ENCODE measurements around the gene LCE1F. TPM values are rescaled to one million over a fixed set of nuclear protein-coding genes. Genes with fewer than 3 reads are reported as not detected.

The LCE1F gene
- not detected in 2 replicates for total RNA-seq

GRCh38 chr1:152774875-152775274 lies at the start of gene LCE1F:
LCE1F (plus strand) TSS chr1:152775140; CDS start chr1:152776372, 1,232 bp downstream.
- TF ChIP-seq, protein P1, sequence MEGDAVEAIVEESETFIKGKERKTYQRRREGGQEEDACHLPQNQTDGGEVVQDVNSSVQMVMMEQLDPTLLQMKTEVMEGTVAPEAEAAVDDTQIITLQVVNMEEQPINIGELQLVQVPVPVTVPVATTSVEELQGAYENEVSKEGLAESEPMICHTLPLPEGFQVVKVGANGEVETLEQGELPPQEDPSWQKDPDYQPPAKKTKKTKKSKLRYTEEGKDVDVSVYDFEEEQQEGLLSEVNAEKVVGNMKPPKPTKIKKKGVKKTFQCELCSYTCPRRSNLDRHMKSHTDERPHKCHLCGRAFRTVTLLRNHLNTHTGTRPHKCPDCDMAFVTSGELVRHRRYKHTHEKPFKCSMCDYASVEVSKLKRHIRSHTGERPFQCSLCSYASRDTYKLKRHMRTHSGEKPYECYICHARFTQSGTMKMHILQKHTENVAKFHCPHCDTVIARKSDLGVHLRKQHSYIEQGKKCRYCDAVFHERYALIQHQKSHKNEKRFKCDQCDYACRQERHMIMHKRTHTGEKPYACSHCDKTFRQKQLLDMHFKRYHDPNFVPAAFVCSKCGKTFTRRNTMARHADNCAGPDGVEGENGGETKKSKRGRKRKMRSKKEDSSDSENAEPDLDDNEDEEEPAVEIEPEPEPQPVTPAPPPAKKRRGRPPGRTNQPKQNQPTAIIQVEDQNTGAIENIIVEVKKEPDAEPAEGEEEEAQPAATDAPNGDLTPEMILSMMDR (IDR thresholded peaks at IDR 0.05; ENCODE audit: insufficient read depth, low read length, severe bottlenecking): peak; percentile 47
- DNase-seq (ENCODE audit: low read depth) (peak; percentile 71), FAIRE-seq (no peak)
- Histone ChIP-seq H3K4me3 (ENCODE audit: low read depth, low read length) (no peak within 1 kb of the TSS), H3K27me3 (ENCODE audit: control insufficient read depth, insufficient read depth, low read length) (no peaks in the 10 kb centered on the region), H3K36me3 (ENCODE audit: control insufficient read depth, insufficient read depth, low read length) (no peaks in the 10 kb centered on the region)

DNA sequence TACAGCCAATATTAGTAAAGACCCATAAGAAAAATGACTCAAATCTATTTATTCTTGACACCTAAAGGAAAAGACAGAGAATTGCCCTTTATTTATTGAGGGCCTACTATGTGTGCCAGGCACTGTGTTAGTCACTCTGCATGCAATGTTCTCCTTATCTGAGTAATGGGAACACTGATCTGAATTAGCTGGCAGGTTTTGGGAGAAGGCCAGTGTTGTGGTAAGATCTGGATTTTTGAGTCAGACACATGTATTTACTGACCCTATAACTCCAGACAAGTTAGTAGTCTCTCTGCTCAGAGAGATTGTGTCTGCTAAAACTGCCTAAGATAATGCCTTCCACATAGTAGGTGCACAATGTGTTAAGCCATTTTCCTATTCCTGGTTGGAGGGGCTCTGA lies 49.7 kb upstream of the LCE1F start:
- FAIRE-seq: no peak
- Histone ChIP-seq H3K4me3 (ENCODE audit: low read depth, low read length) (no peak overlapping the region), H3K27me3 (ENCODE audit: control insufficient read depth, insufficient read depth, low read length) (no peaks in the 10 kb centered on the region), H3K36me3 (ENCODE audit: control insufficient read depth, insufficient read depth, low read length) (no peaks in the 10 kb centered on the region)
- TF ChIP-seq, protein P1 (IDR thresholded peaks at IDR 0.05; ENCODE audit: insufficient read depth, low read length, severe bottlenecking): no peak
- DNase-seq (ENCODE audit: low read depth): peak; percentile 36

- TF ChIP-seq, protein P1 (IDR thresholded peaks at IDR 0.05; ENCODE audit: insufficient read depth, low read length, severe bottlenecking): no peak
- FAIRE-seq: no peak
Measured at GRCh38 chr1:152728986-152729385, 46.0 kb upstream of the LCE1F start.

DNA sequence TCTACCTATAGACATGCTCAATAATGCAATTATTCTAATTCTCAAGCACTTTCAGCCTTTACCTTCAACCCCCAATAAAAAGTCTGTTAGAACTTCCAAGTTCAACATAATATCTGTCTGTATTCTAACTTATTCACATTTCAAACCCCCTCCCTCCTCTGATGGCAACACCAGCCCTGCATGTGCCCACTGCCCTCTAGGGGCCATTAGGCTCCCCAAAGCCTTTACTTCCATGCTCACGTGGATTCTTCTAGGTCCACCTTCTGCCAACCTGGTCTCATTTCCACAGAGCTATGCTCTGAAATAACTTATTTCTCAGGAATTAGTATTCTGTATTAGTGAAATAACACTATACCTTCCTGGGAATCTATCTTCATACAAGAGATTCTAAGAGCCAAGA lies 39.3 kb upstream of the LCE1F start:
- Histone ChIP-seq H3K36me3 (ENCODE audit: control insufficient read depth, insufficient read depth, low read length) (no peaks in the 10 kb centered on the region), H3K4me3 (ENCODE audit: low read depth, low read length) (no peak overlapping the region), H3K27me3 (ENCODE audit: control insufficient read depth, insufficient read depth, low read length) (no peaks in the 10 kb centered on the region)
- no peak for FAIRE-seq
- DNase-seq (ENCODE audit: low read depth): no peak
- TF ChIP-seq, protein P1 (IDR thresholded peaks at IDR 0.05; ENCODE audit: insufficient read depth, low read length, severe bottlenecking): peak; percentile 59

More at GRCh38 chr1:152728986-152729385, 46.0 kb upstream of the LCE1F start:
- Histone ChIP-seq H3K4me3 (ENCODE audit: low read depth, low read length) (no peak overlapping the region), H3K27me3 (ENCODE audit: control insufficient read depth, insufficient read depth, low read length) (no peaks in the 10 kb centered on the region), H3K36me3 (ENCODE audit: control insufficient read depth, insufficient read depth, low read length) (no peaks in the 10 kb centered on the region)
- no peak for DNase-seq (ENCODE audit: low read depth)

DNA sequence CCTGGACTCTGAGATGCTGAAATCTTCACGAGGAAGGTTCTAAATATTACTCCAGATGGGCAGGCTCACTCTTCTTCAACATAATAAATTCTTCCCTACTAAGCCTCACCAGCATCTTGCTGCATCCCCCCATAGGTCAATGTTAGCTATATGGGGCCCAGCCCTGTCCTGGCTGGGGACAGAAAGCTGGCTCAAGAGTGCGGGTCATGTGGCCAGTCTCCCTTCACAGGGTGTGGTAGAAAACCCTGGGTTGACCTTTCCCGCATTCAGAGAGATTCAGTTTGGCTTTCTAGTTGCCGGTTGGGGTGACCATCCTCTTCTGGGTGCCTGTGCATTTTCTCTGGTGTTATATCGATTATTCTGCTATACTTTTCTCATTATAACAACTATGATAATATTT lies 36.9 kb upstream of the LCE1F start:
- no peak for FAIRE-seq
- H3K36me3 ChIP-seq (ENCODE audit: control insufficient read depth, insufficient read depth, low read length): no peaks in the 10 kb centered on the region
- H3K4me3 ChIP-seq (ENCODE audit: low read depth, low read length): no peak overlapping the region
- H3K27me3 ChIP-seq (ENCODE audit: control insufficient read depth, insufficient read depth, low read length): no peaks in the 10 kb centered on the region
- TF ChIP-seq, protein P1 (IDR thresholded peaks at IDR 0.05; ENCODE audit: insufficient read depth, low read length, severe bottlenecking): no peak
- DNase-seq (ENCODE audit: low read depth): no peak

GRCh38 chr1:152739841-152740240 lies 35.1 kb upstream of the LCE1F start:
- TF ChIP-seq, protein P1 (IDR thresholded peaks at IDR 0.05; ENCODE audit: insufficient read depth, low read length, severe bottlenecking): no peak
- FAIRE-seq: no peak
- H3K4me3 ChIP-seq (ENCODE audit: low read depth, low read length): no peak overlapping the region
- peak; percentile 93 for DNase-seq (ENCODE audit: low read depth)
- no peaks in the 10 kb centered on the region for H3K27me3 ChIP-seq (ENCODE audit: control insufficient read depth, insufficient read depth, low read length)
- H3K36me3 ChIP-seq (ENCODE audit: control insufficient read depth, insufficient read depth, low read length): no peaks in the 10 kb centered on the region

Measured in bronchial epithelial cell (primary cell).